NAMALWA (cell line): ENCODE results near the gene BCAS4.
"Not testable (repeated sequence)": the region's sequence is repeated elsewhere in the genome, so short reads cannot be mapped to it uniquely, and the experiment has no call there.

ENCODE experiments used
- DNase-seq: peaks from one replicate; pipeline ENCODE4 v3.0.0-alpha.2; 2015; ENCODE audit warnings: low spot score

BCAS4 gene

DNA sequence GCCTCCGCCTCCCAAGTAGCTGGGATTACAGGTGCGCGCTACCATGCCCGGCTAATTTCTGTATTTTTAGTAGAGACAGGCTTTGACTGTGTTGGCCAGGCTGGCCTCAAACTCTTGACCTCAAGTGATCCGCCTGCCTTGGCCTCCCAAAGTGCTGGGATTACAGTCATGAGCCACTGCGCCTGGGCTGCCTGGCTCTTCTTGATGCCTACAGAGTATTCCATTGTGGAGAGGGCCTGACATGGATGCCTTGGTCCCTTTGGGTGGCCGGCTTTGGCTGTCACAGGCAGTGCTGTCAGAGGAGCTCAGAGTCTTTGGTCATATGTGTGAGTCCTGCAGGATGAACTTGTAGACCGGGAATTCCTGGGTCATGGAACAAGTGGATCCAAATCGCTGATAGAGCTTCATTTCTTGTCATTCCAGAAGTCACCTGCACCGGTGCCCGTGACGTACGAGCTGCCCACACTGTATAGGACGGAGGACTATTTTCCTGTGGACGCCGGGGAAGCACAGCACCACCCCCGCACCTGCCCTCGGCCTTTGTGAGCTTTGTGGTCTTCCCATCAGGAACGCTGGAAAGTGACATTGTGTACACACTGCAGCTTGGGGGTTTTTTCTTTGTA, 81.3 kb downstream of the BCAS4 start:
- no peak for DNase-seq

- no peak for DNase-seq
These were observed 82.0 kb downstream of the BCAS4 start for GRCh38 chr20:50876816-50877215.

DNA sequence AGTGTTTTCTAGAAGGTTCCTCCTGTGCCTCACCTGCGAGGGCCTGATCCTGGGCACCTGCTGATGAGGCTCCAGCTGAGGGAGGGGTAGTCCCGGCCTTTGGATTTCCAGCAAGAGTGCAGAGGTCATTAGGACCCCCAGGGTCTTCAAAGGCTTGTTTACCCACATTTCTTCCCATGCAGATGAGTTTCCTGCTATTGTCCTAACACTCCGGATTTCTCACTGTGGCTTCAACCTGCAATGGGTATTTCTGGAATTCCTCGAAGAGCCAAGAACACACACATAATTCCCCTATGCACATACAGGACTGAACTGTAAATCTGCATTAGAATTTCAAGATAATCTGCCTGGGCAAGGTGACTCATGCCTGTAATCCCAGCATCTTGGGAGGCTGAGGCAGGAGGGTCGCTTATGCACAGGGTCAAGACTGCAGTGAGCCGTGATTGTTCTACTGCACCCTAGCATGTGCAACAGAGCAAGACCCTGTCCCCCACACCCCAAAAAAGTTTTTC, 82.4 kb downstream of the BCAS4 start:
- DNase-seq = no peak

GRCh38 chr20:50879649-50880550, 85.0 kb downstream of the BCAS4 start:
- DNase-seq = no peak

DNA sequence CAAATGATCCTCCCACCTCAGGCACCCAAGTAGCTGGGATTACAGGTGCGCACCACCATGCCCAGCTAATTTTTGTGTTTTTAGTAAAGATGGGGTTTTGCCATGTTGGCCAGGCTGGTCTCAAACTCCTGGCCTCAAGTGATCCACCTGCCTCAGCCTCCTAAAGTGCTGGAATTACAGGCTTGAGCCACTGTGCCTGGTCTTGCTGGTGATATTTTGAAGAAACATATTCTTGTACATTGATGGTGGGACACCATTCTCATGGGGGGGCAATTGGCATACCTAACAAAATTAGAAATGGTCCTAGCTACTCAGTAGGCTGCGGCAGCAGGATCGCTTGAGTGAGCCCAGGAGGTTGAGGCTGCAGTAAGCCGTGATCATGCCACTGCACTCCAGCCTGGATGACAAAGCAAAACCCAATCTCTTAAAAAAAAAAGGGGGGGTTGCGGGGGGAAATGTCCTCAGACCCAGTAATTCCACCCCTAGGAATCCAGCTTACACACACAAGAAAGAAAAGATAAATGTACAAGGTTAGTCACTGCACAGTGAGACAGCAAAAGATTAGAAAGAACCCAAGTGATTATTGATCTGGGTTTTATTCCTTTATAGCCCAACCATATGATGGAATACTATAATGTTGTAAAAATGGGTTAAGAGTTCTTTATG, 87.0 kb downstream of the BCAS4 start:
- not testable (repeated sequence) for DNase-seq

- DNase-seq = no peak
These were observed 89.0 kb downstream of the BCAS4 start for GRCh38 chr20:50883856-50884255.

GRCh38 chr20:50885068-50885467, 90.2 kb downstream of the BCAS4 start:
- no peak for DNase-seq

GRCh38 chr20:50885781-50886180, 90.9 kb downstream of the BCAS4 start:
- no peak for DNase-seq

DNA sequence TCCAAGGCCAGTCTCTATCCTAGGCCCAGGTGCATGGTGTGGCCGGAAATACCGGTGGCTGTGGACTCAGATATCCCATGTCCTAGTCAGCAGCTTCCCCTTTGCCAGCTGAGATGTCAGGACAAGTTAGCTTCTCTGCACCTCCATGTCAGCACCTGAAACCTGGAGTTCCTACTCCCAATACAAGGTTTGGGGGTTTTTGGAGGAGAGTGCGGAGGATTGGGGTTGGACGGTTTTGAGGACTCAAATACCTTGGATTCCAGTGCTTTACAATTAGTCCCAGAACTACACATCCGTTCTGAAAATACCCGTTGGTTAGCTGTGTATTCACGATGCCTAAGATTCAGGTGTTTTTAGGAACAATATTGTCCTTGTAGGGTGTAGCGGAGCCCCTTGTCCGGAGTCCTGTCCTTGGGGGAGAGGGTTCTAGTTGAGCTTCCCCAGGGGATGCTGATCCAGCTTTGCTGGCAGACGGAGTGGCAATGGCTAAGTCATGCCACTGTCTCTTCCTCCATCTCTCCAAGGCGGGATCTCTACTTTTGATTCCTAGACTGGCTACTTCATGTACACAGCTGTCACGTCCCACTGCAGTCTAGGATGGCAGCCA, 91.4 kb downstream of the BCAS4 start:
- no peak for DNase-seq

GRCh38 chr20:50887576-50887975, 92.7 kb downstream of the BCAS4 start:
- no peak for DNase-seq

- no peak for DNase-seq
These were observed 96.3 kb downstream of the BCAS4 start for GRCh38 chr20:50891138-50891537.

- DNase-seq = no peak
These were observed 97.5 kb downstream of the BCAS4 start for GRCh38 chr20:50892394-50892793.

DNA sequence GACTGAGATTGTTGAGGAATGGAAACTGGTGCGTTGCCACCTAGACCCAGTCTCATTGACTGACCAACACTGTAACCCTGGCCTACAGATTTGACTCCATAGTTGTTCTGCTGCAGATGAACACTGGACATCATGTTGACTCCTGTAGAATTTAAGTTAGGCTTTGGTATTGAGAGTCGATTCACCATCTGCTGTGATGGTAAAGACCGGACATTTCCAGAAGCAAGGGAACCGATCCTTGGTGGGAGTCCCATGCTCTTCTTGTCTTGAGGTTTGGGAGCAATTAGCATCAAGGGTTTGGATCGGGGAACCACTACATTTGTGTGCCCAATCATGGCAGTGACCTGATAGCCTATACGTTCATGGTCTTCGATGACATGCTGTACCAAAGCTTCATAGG, 98.8 kb downstream of the BCAS4 start:
- DNase-seq = no peak

DNA sequence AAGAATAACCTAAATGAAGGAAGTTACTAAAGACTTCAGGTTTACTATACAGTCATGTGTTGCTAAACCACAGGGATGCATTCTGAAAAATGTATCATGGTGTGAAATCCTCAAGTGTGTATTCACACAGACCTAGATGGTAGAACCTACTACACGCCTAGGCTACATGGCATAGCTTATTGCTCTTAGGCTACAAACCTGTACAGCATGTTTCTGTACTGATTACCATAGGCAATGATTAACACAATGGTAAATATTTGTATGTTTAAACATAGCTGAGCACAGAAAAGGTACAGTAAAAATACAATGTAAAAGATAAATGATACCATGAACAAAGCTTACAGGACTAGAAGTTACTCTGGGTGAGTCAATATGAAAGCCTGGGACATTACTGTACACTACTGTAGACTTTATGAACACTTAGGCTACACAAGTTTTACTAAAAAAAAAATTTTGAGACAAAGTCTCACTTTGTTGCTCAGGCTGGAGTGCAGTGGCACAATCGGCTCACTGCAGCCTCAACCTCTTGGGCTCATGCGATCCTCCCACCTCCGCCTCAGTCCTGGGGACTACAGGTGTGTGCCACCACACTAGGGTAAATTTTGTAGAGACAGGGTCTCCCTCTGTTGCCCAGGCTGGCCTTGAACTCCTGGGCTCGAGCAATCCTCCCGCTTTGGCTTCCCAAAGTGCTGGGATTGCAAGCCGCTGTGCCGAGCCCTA, 100.4 kb downstream of the BCAS4 start:
- no peak for DNase-seq

DNA sequence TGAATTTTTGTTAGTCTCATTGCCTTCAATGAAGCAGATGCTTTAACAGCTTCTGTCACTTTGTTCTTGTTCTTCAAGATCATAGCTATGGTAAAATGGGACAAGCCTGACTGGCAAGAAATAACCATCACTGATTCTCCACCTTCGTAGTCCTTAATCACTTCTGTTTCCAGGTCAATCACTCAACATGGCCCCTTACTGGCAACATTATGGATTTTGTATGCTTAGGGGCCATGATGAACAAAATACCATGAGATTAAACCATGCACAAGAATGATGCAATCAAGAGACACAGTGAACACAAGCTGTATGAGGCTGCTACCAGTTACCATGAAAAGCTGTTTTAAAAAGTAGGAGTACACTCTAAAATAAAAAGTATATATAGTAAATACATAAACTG, 103.6 kb downstream of the BCAS4 start:
- DNase-seq = no peak

DNA sequence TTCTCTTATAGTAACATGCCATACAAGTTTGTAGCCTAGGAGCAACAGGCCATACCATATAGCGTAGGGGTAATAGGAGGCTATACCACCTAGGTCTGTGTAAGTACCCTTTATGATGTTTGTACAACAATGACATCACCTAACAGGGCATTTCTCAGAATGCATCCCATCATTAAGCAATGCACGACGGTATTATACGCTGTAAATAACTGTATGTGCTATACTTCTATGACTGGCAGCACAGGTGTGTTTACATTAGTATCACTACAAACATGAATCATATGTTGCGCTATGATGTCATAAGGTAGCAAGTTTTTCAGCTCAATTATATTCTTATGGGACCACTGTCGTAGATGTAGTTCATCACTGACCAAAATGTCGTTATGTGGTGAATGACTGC, 105.4 kb downstream of the BCAS4 start:
- no peak for DNase-seq

- no peak for DNase-seq
These were observed 106.4 kb downstream of the BCAS4 start for GRCh38 chr20:50901301-50901700.

DNA sequence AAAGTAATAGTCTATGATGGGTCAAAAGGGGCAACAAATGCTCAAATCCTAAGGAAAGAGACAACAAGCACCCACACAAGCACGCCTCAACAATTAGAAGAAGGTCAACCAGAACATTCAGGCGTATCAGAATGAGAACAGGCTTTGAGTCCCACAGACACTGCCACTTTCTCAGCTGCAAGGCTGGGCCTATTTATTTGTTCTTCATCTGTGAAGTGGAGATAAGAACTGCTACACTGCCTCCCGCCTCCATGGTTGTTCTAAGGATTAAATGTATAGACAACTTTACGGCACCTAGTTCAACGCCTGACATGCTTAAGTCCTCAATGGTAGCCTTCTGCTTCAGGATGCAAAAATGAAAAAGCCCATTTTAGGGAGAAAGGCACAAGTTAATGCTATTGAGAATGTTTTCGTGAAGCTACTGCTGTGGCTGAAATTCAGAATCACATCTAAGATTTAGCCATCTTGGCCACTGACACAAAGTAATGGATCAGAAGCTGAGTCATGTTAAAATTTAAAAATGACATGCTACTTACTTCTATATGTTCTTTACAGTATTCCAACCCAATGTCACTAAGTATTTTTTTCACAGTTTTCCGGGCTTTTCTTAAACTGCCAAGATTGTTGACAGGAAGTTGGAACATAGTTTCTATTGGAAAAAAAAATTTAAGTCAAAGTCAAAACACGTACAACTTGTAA, 108.6 kb downstream of the BCAS4 start:
- no peak for DNase-seq

GRCh38 chr20:50904067-50904570, 109.3 kb downstream of the BCAS4 start:
- DNase-seq = no peak

- DNase-seq = no peak
These were observed 114.6 kb downstream of the BCAS4 start for GRCh38 chr20:50909413-50909812.

DNA sequence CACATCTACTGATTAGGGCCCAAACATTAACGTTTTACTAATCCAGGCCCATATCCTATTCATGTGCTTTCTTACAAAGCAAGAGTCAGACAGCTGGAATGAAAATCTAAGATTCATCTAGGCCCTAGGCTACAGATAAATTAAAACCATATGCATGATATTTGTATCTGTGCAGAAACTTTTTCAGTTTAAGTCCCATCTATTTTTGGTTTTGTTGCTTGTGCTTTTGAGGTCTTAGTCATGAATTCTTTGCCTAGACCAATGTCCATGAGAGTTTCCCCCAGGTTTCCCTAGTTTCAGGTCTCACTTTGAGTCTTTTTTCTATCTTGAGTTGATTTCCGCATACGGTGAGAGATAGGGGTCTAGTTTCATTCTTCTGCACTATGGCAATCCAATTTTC, 116.2 kb downstream of the BCAS4 start:
- no peak for DNase-seq
